IMR-90 (cell line): ENCODE measurements around the gene INO80. TPM values are rescaled to one million over a fixed set of nuclear protein-coding genes. Genes with fewer than 3 reads are reported as not detected.
A peak's percentile ranks its signal among the peaks of the same experiment; 100 is the strongest.

ENCODE experiments used
- ATAC-seq: fragments of 200-7000 bp; cut with Tn5 transposase; 2 replicates; pipeline ENCODE4 v1.9.1; 2020; ENCODE audit warnings: low read depth, mild to moderate bottlenecking, moderate library complexity
- BruUV-seq: library from RNA; stranded (reverse); fragments of 400-500 nt; replicated peaks from 2 replicates; lab custom pipeline; 2021; lab: Mats Ljungman, UMichigan
- CTCF ChIA-PET: fragments of 300-600 bp; formaldehyde crosslinking; extraction: SDS; loops from one replicate; lab custom pipeline; 2021; ENCODE audit warnings: antibody characterized with exemption; lab: Yijun Ruan, JAX
- POLR2A ChIA-PET: fragments of 300-600 bp; sonication (Branson Sonifier 250); formaldehyde crosslinking; loops from one replicate; lab custom pipeline; 2022; ENCODE audit warnings: antibody characterized with exemption; ENCODE audit not compliant: unreplicated experiment; lab: Charles Lee
- DNase-seq: peaks from one replicate; pipeline ENCODE4 v3.0.0; 2013
- H2AFZ ChIP-seq: replicated peaks from 2 replicates; pipeline ENCODE3; 2013; ENCODE audit warnings: low read length, mild to moderate bottlenecking; ENCODE audit not compliant: poor library complexity
- H2AK5ac ChIP-seq: 2 replicates; pipeline ENCODE4 v1.6.1; 2013; ENCODE audit warnings: low read depth, low read length, inconsistent platforms
- H2AK9ac ChIP-seq: replicated peaks from 2 replicates; pipeline ENCODE3; 2013; ENCODE audit warnings: mild to moderate bottlenecking, low read depth, low read length, moderate library complexity; ENCODE audit not compliant: poor library complexity
- H2BK120ac ChIP-seq: 2 replicates; pipeline ENCODE4 v1.6.1; 2013; ENCODE audit warnings: low read depth, low read length, inconsistent platforms
- H2BK15ac ChIP-seq: 3 replicates; pipeline ENCODE4 v1.6.1; 2013; ENCODE audit warnings: low read depth, low read length, inconsistent platforms
- H2BK20ac ChIP-seq: 2 replicates; pipeline ENCODE4 v1.6.1; 2013; ENCODE audit warnings: low read depth, mild to moderate bottlenecking, inconsistent platforms, low read length, moderate library complexity
- H2BK5ac ChIP-seq: 2 replicates; pipeline ENCODE4 v1.6.1; 2013; ENCODE audit warnings: mild to moderate bottlenecking, low read depth, low read length, inconsistent platforms; ENCODE audit not compliant: poor library complexity, severe bottlenecking
- H3K14ac ChIP-seq: replicated peaks from 2 replicates; pipeline ENCODE4 v1.6.1; 2013; ENCODE audit warnings: low read depth, low read length, inconsistent platforms
- H3K18ac ChIP-seq: 2 replicates; pipeline ENCODE4 v1.6.1; 2013; ENCODE audit warnings: low read depth, low read length, control low read depth
- H3K23ac ChIP-seq: 2 replicates; pipeline ENCODE4 v1.6.1; 2013; ENCODE audit warnings: low read depth, low read length, inconsistent platforms
- H3K27ac ChIP-seq: 2 replicates; pipeline ENCODE4 v1.5.1; 2013; ENCODE audit warnings: mild to moderate bottlenecking, control low read depth, low read length; ENCODE audit not compliant: insufficient read depth
- H3K27me3 ChIP-seq: 2 replicates; pipeline ENCODE4 v1.6.1; 2013; ENCODE audit warnings: low read length; ENCODE audit not compliant: control insufficient read depth, insufficient read depth
- H3K36me3 ChIP-seq: 2 replicates; pipeline ENCODE4 v1.6.1; 2013; ENCODE audit warnings: low read length, mixed read lengths; ENCODE audit not compliant: control insufficient read depth, insufficient read depth
- H3K4ac ChIP-seq: 2 replicates; pipeline ENCODE4 v1.6.1; 2013; ENCODE audit warnings: low read depth, low read length, inconsistent platforms
- H3K4me1 ChIP-seq: 2 replicates; pipeline ENCODE4 v1.6.1; 2013; ENCODE audit warnings: low read length, mixed read lengths; ENCODE audit not compliant: control insufficient read depth, insufficient read depth
- H3K4me2 ChIP-seq: 2 replicates; pipeline ENCODE4 v1.6.1; 2013; ENCODE audit warnings: low read depth, mild to moderate bottlenecking, control low read depth, low read length, moderate library complexity
- H3K4me3 ChIP-seq: 2 replicates; pipeline ENCODE4 v1.5.1; 2013; ENCODE audit warnings: low read depth, mild to moderate bottlenecking, control low read depth, low read length, moderate library complexity; ENCODE audit not compliant: insufficient read depth
- H3K56ac ChIP-seq: 2 replicates; pipeline ENCODE4 v1.6.1; 2013; ENCODE audit warnings: low read length, inconsistent platforms; ENCODE audit not compliant: insufficient read depth; ENCODE audit errors: extremely low read depth
- H3K79me1 ChIP-seq, 2 experiments: 2 replicates each; pipeline ENCODE4 v1.6.1; 2013; ENCODE audit warnings: low read length in 2 of 2, inconsistent platforms in 1 of 2, low read depth in 1 of 2
- H3K9ac ChIP-seq: 2 replicates; pipeline ENCODE4 v1.6.1; 2013; ENCODE audit warnings: low read depth, low read length, control low read depth
- H3K9me1 ChIP-seq: 2 replicates; pipeline ENCODE4 v1.6.1; 2013; ENCODE audit warnings: low read length, inconsistent platforms; ENCODE audit not compliant: insufficient read depth
- H3K9me3 ChIP-seq: 2 replicates; pipeline ENCODE4 v1.6.1; 2013; ENCODE audit warnings: low read length; ENCODE audit not compliant: control insufficient read depth, insufficient read depth
- H4K20me1 ChIP-seq: 2 replicates; pipeline ENCODE4 v1.6.1; 2013; ENCODE audit warnings: low read length, inconsistent platforms; ENCODE audit not compliant: insufficient read depth
- H4K5ac ChIP-seq: 2 replicates; pipeline ENCODE4 v1.6.1; 2013; ENCODE audit warnings: mild to moderate bottlenecking, low read depth, low read length, control low read depth
- H4K8ac ChIP-seq, 2 experiments: 2 replicates each; pipeline ENCODE4 v1.6.1; 2013; ENCODE audit warnings: low read depth in 2 of 2, low read length in 2 of 2, control low read depth in 1 of 2, inconsistent platforms in 1 of 2
- H4K91ac ChIP-seq: 2 replicates; pipeline ENCODE4 v1.6.1; 2013; ENCODE audit warnings: low read depth, low read length, inconsistent platforms; ENCODE audit not compliant: insufficient read depth
- BHLHE40 ChIP-seq: fragments of 150-350 bp; IDR thresholded peaks from 2 replicates; pipeline ENCODE4 v1.6.1; 2016; ENCODE audit warnings: mild to moderate bottlenecking, low read depth, low read length
- CEBPB ChIP-seq: IDR thresholded peaks from 2 replicates; pipeline ENCODE4 v1.6.1; 2012; ENCODE audit warnings: low read depth, low read length, improper control_type of control experiment
- CHD1 ChIP-seq: IDR thresholded peaks from 2 replicates; pipeline ENCODE4 v1.6.1; 2012; ENCODE audit warnings: low read depth, low read length, improper control_type of control experiment
- CTCF ChIP-seq: conservative IDR thresholded peaks from 2 replicates; pipeline ENCODE4 v1.5.1; 2012; ENCODE audit warnings: mild to moderate bottlenecking, low read depth, low read length, improper control_type of control experiment
- ELK1 ChIP-seq: fragments of 150-350 bp; IDR thresholded peaks from 2 replicates; pipeline ENCODE4 v1.6.1; 2016; ENCODE audit warnings: low read depth, mild to moderate bottlenecking, low read length, moderate library complexity, borderline replicate concordance
- FOS ChIP-seq: fragments of 150-350 bp; IDR thresholded peaks from 2 replicates; pipeline ENCODE4 v1.6.1; 2016; ENCODE audit warnings: low read depth, low read length
- MAFK ChIP-seq: IDR thresholded peaks from 2 replicates; pipeline ENCODE4 v1.6.1; 2012; ENCODE audit warnings: low read depth, low read length, improper control_type of control experiment
- MAZ ChIP-seq: IDR thresholded peaks from 2 replicates; pipeline ENCODE4 v1.6.1; 2012; ENCODE audit warnings: low read depth, mild to moderate bottlenecking, low read length, improper control_type of control experiment, moderate library complexity, borderline replicate concordance
- MXI1 ChIP-seq: IDR thresholded peaks from 2 replicates; pipeline ENCODE4 v1.6.1; 2012; ENCODE audit warnings: low read depth, mild to moderate bottlenecking, low read length, moderate library complexity, borderline replicate concordance
- NFE2L2 ChIP-seq: fragments of 150-350 bp; IDR thresholded peaks from 2 replicates; pipeline ENCODE4 v1.6.1; 2016; ENCODE audit warnings: low read depth, mild to moderate bottlenecking, low read length
- POLR2A ChIP-seq: IDR thresholded peaks from 2 replicates; pipeline ENCODE4 v1.6.1; 2012; ENCODE audit warnings: mild to moderate bottlenecking, low read depth, low read length
- RAD21 ChIP-seq: IDR thresholded peaks from 2 replicates; pipeline ENCODE4 v1.6.1; 2012; ENCODE audit warnings: low read length, improper control_type of control experiment
- RCOR1 ChIP-seq: IDR thresholded peaks from 2 replicates; pipeline ENCODE4 v1.6.1; 2012; ENCODE audit warnings: mild to moderate bottlenecking, low read length, improper control_type of control experiment; ENCODE audit not compliant: insufficient replicate concordance
- RFX5 ChIP-seq: IDR thresholded peaks from 2 replicates; pipeline ENCODE4 v1.8.0; 2012; ENCODE audit warnings: low read depth, mild to moderate bottlenecking, low read length, moderate library complexity
- SMC3 ChIP-seq: fragments of 150-350 bp; IDR thresholded peaks from 2 replicates; pipeline ENCODE4 v1.6.1; 2016; ENCODE audit warnings: low read depth, mild to moderate bottlenecking, antibody characterized with exemption, low read length, moderate library complexity
- USF2 ChIP-seq: fragments of 150-350 bp; IDR thresholded peaks from 2 replicates; pipeline ENCODE4 v1.6.1; 2017; ENCODE audit warnings: mild to moderate bottlenecking, antibody characterized with exemption, low read length, low read depth
- WGBS, 2 experiments: methylation state at CpG; one replicate each; pipeline versions ENCODE4 v1.1.5 to v1.1.7; 2013; ENCODE audit warnings: missing lambda C conversion rate in 2 of 2; ENCODE audit not compliant: insufficient read length in 1 of 2; ENCODE audit errors: extremely low coverage in 2 of 2; 5-methylcytosine and 5-hydroxymethylcytosine counted together
- dilution Hi-C: fragments of 300-500 bp; cut with HindIII; formaldehyde crosslinking; loops from one replicate; pipeline ENCODE4 v1.14.3; 2018; ENCODE audit warnings: low sequenced_read_pairs; ENCODE audit not compliant: unreplicated experiment
- in situ Hi-C: fragments of 300-500 bp; cut with MboI; formaldehyde crosslinking; loops from 3 replicates; pipeline ENCODE4 v1.14.3; 2019; ENCODE audit warnings: low sequenced_read_pairs, inconsistent platforms, mixed read lengths
- intact Hi-C: fragments of 100-400 bp; cut with micrococcal nuclease; formaldehyde crosslinking; loops from 2 replicates; pipeline ENCODE4 v1.10.0; 2022
- polyA plus RNA-seq, 3 experiments: library from polyadenylated mRNA; depleted of rRNA; stranded (reverse); fragments of >200 nt; gene quantifications; 2 replicates each; pipeline ENCODE4 v1.2.3, GENCODE V29; 2012; ENCODE audit warnings: low replicate concordance in 1 of 3
- total RNA-seq: library from RNA; depleted of rRNA; stranded (reverse); fragments of >200 nt; gene quantifications from 2 replicates; pipeline ENCODE4 v1.2.3, GENCODE V29; 2012

The INO80 gene
- total and polyA plus RNA-seq, 2 of the 4 experiments (the other 2 are of a cell fraction), result 6.0 to 13.3 TPM

- TF ChIP-seq ELK1, result no peak
- TF ChIP-seq MXI1, result no peak
- no peak for TF ChIP-seq CEBPB
- TF ChIP-seq CHD1, result no peak
- TF ChIP-seq RCOR1, result no peak
- no peak for TF ChIP-seq FOS
- no peak for TF ChIP-seq RFX5
- no peak for TF ChIP-seq USF2
- no peak for TF ChIP-seq SMC3
- TF ChIP-seq MAFK, result no peak
- no peak for TF ChIP-seq POLR2A
- TF ChIP-seq NFE2L2, result no peak
- no peak for TF ChIP-seq BHLHE40
- TF ChIP-seq RAD21, result no peak
- TF ChIP-seq CTCF, result no peak
- no peak for TF ChIP-seq MAZ
- peak overlapping the region; percentile 75 for H3K4ac ChIP-seq
- no peak overlapping the region for H3K27ac ChIP-seq
- no peak overlapping the region for H2AFZ ChIP-seq
- DNase-seq (no peak), ATAC-seq (no peak)
- dilution Hi-C loops (no loop called here), in situ Hi-C loops (loop anchor here (5.0 to 10.0 kb wide), 2 partner anchors 79 to 116 kb away; no protein-coding TSS in a partner anchor), intact Hi-C loops (loop anchor here (5.0 kb wide), 1 partner anchor 79 kb away; no protein-coding TSS in a partner anchor)
- peaks cover 6% of the 10 kb centered on the region; the same call in 1 of the 2 replicates for H3K9me1 ChIP-seq
- H4K8ac ChIP-seq, result peak overlapping the region in 1 of 2 experiments; percentile 67; a peak in 1 of 4 replicates
- H2BK20ac ChIP-seq, result peak overlapping the region; percentile 75; the same call in 1 of the 2 replicates
- H2BK120ac ChIP-seq, result peak overlapping the region; percentile 71
- H3K27me3 ChIP-seq, result no peaks in the 10 kb centered on the region
- H3K79me1 ChIP-seq, result peaks cover 25 to 52% of the 10 kb centered on the region in 2 experiments
- H3K4me1 ChIP-seq, result peaks cover 19% of the 10 kb centered on the region
- POLR2A ChIA-PET, result no interaction called here
- H3K9me3 ChIP-seq, result no peaks in the 10 kb centered on the region
- no peak overlapping the region for H2AK9ac ChIP-seq
- H4K5ac ChIP-seq, result no peak overlapping the region
- peak overlapping the region; percentile 9; the same call in 1 of the 3 replicates for H2BK15ac ChIP-seq
- CTCF ChIA-PET, result interaction anchor here (0.7 to 2.3 kb wide), 3 partner anchors 79 to 115 kb away, joined by 3 to 7 read pairs (median 4); no protein-coding TSS in a partner anchor
- peak overlapping the region; percentile 49 for H4K91ac ChIP-seq
- no peak overlapping the region for H3K18ac ChIP-seq
- BruUV-seq, result no TSS peak
- H2BK5ac ChIP-seq, result no peak overlapping the region
- H3K56ac ChIP-seq, result no peak overlapping the region
- no peak overlapping the region; the same call in 1 of the 2 replicates for H3K23ac ChIP-seq
- no peak overlapping the region for H3K4me2 ChIP-seq
- no peak overlapping the region for H3K4me3 ChIP-seq
- WGBS, 2 experiments, result 30% methylated on average over 1 of the region's 6 CpGs; no CpG with 5 or more reads in 1 of the 2 experiments
- H3K36me3 ChIP-seq, result peaks cover 6% of the 10 kb centered on the region; the same call in 1 of the 2 replicates
- H3K9ac ChIP-seq, result no peak overlapping the region
- no peaks in the 10 kb centered on the region for H4K20me1 ChIP-seq
- peak overlapping the region; percentile 40; the same call in 1 of the 2 replicates for H3K14ac ChIP-seq
- peak overlapping the region; percentile 47 for H2AK5ac ChIP-seq
Measured at GRCh38 chr15:41020829-41021228, 95.3 kb downstream of the INO80 start.
